ENCODE measurements around the gene SULF2. TPM values are rescaled to one million over a fixed set of nuclear protein-coding genes. Genes with fewer than 3 reads are reported as not detected.
A peak's percentile ranks its signal among the peaks of the same experiment; 100 is the strongest.

SULF2 gene
- total RNA-seq, 1 donor from 2014 or later = 32.9 TPM

DNA sequence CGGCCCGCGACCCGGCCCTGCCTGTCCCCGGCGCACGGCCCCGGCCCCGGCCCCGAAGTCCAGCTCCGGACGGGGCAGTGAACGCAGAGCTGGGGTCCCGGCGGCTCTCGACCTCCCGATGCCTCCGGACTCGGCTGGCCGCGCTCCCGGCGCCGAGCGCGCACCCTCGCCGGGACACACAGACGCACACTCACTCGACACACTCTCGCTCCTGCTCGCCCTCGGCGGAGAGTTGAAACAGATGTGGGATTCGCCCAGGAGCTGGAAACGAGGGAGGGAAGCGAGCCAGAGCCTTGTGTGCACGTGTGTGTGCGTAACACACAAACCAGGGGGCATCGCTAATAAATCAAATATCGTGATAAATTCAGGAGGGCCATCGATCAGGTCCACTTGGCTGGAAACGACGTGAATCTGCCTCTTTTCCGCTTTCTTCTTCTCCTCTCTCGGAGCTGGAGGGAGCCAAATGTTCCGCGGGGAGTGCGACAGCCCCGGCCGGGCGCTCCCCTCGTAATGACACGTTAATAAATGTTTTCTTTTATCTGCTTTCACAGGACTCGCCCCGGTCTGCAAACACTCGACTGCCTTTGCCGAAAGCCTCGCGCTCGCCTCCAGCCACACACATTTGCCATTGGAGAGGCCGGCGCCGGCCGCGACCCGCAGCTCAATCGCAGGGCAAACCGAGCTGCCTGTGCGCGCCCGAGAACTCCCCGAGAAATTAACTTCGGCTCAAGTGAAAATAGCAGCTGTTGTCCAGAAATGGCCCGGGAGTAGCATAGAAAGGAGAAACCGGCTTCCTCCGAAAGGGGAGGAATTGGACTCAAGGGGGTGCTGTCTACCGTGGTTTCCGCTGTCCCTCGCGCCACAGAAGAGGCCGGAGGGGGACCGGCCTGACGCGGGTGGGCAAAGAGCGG lies 828 bp upstream of the SULF2 start:
- Histone ChIP-seq H3K27ac (ENCODE audit: low read depth, low read length) (peak overlapping the region; percentile 64), H3K36me3 (ENCODE audit: control insufficient read depth in 3 of 3, insufficient read depth in 3 of 3, low read length in 3 of 3) (no peaks in the 10 kb centered on the region), H3K9ac (ENCODE audit: low read depth in 1 of 3, low read length in 3 of 3) (peak overlapping the region; percentile 58 to 74 (median 70)), H3K4me1 (ENCODE audit: control insufficient read depth in 3 of 3, insufficient read depth in 3 of 3, low read length in 3 of 3) (peaks cover 17 to 33% (median 22%) of the 10 kb centered on the region in 3 donors), H3K4me3 (ENCODE audit: low read length in 3 of 3) (peak overlapping the region; percentile 77 to 78 (median 78)), H3K27me3 (ENCODE audit: control insufficient read depth in 3 of 3, insufficient read depth in 3 of 3, low read length in 3 of 3) (peaks cover 28 to 38% (median 36%) of the 10 kb centered on the region in 3 donors), H3K9me3 (ENCODE audit: control insufficient read depth in 3 of 3, low read length in 3 of 3) (no peaks in the 10 kb centered on the region)

DNA sequence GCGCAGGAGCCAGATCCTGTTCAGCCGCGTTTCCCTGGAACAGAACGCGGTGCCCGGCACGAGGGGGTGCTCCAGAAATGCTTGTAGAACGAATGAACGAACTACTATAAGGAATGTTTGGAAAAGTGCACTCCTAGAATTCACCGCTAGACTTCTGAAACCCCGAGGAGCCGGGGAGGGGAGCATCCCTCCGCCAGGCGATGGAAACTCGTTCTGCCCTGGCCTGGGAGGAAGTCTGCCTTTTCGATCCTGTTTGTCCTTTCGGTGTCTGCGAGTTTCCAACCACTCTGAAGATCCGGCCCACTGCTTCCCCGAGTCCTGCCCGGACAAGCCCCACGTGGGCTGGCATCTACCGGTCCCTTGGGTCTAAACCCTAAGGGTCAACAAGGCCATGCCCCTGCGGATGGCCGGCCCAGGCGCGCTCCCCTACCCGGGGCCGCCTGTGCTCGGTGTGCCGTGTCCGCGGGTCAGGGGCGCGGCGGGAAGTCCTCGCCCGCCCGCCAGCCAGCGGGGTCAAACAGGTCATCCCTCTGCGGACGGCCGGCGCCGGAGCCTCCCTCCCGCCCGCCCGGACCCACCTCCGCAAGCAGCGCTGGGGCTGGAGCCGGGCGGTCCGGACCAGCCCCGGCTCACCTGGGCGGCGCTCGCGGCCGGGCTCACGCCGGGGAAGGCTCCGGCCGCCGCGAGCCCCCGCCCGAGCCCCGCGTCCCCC lies 526 bp downstream of the SULF2 start:
- H3K27ac ChIP-seq (ENCODE audit: low read depth, low read length) = peak overlapping the region; percentile 51

DNA sequence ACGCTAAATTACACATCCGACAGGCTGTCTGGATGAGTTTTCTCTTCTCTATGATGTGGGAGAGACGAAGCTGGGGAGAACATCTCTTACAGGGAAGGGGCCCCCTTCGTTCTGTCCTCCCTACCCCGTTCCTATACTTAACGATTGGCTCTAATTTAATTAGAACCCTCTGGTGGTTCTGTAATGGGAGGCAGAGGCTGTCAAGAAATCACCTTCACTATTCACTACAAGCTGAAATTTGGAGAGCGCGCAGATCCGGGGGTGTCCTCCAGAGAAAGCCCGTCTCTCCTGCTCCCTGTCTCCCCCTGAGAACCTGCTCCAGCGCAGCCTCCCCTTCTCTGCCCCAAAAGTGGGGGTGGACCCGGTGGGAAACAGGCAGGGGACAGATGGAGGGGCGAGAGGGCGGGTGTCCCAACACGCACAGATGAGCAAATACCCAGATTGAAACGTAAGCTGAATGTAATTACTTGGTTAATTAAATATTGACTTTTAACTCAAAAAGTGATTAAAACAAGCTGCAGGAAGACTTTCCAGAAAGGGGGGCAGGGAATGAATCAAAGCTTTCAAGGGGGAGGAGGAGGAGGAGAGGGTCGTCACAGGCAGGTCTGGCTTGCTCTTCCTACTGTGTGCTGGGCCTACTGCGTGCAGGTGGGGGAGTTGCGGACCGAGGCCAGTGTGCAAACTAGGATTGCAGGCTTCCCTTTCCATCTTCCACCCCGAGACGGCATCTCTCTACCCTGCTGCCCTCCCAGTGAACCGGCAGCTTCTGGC lies 1.3 kb downstream of the SULF2 start:
- H3K4me3 ChIP-seq (ENCODE audit: low read length in 3 of 3) = peak overlapping the region; percentile 54 to 75 (median 61)
- H3K9me3 ChIP-seq (ENCODE audit: control insufficient read depth in 3 of 3, low read length in 3 of 3) = no peaks in the 10 kb centered on the region
- peak overlapping the region in 2 of 3 donors; percentile 32 to 54 for H3K9ac ChIP-seq (ENCODE audit: low read depth in 1 of 3, low read length in 3 of 3)
- H3K4me1 ChIP-seq (ENCODE audit: control insufficient read depth in 3 of 3, insufficient read depth in 3 of 3, low read length in 3 of 3) = peaks cover 17 to 33% (median 22%) of the 10 kb centered on the region in 3 donors
- H3K27me3 ChIP-seq (ENCODE audit: control insufficient read depth in 3 of 3, insufficient read depth in 3 of 3, low read length in 3 of 3) = peaks cover 30 to 38% (median 37%) of the 10 kb centered on the region in 3 donors
- no peaks in the 10 kb centered on the region for H3K36me3 ChIP-seq (ENCODE audit: control insufficient read depth in 3 of 3, insufficient read depth in 3 of 3, low read length in 3 of 3)
- H3K27ac ChIP-seq (ENCODE audit: low read depth, low read length) = peak overlapping the region; percentile 51

More for the DNA sequence above, 526 bp downstream of the SULF2 start:
- no peaks in the 10 kb centered on the region for H3K36me3 ChIP-seq (ENCODE audit: control insufficient read depth in 3 of 3, insufficient read depth in 3 of 3, low read length in 3 of 3)
- H3K27me3 ChIP-seq (ENCODE audit: control insufficient read depth in 3 of 3, insufficient read depth in 3 of 3, low read length in 3 of 3) = peaks cover 30 to 38% (median 37%) of the 10 kb centered on the region in 3 donors
- H3K4me3 ChIP-seq (ENCODE audit: low read length in 3 of 3) = peak overlapping the region; percentile 54 to 75 (median 61)
- H3K4me1 ChIP-seq (ENCODE audit: control insufficient read depth in 3 of 3, insufficient read depth in 3 of 3, low read length in 3 of 3) = peaks cover 17 to 33% (median 22%) of the 10 kb centered on the region in 3 donors
- peak overlapping the region; percentile 20 to 54 (median 32) for H3K9ac ChIP-seq (ENCODE audit: low read depth in 1 of 3, low read length in 3 of 3)
- H3K9me3 ChIP-seq (ENCODE audit: control insufficient read depth in 3 of 3, low read length in 3 of 3) = no peaks in the 10 kb centered on the region

DNA sequence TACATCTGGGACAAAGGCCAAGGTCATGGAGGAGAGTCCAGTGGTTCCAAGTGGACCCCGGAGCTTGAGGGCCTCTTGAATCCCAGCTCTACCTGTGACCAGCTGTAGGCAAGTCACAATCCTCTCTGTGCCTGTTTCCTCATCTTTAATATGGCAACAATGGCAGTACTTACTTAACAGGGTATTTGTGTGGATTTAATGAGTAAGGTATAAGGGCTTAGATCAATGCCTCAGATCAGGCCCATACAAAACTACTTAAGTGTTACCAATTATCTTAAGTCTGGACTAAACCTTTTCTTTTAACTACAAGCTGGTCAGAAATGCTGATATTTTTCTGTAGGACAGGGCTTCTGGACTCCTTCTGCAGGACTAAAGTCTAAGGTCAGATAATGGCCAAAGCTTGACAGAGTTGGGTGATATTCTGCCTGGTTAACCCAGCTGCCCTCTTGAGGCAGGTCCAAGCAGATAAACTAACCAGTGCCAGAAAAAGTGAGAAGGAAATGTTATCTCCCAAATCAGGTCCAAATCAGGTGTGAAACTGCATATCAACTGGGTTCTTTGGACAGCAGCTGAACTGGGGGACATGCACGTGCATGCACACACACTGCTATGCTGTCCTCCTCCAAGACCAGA lies 2.2 kb downstream of the SULF2 start:
- H3K9me3 ChIP-seq (ENCODE audit: control insufficient read depth in 3 of 3, low read length in 3 of 3) = no peaks in the 10 kb centered on the region
- peaks cover 17 to 33% (median 24%) of the 10 kb centered on the region in 3 donors for H3K4me1 ChIP-seq (ENCODE audit: control insufficient read depth in 3 of 3, insufficient read depth in 3 of 3, low read length in 3 of 3)
- H3K27ac ChIP-seq (ENCODE audit: low read depth, low read length) = no peak overlapping the region
- H3K27me3 ChIP-seq (ENCODE audit: control insufficient read depth in 3 of 3, insufficient read depth in 3 of 3, low read length in 3 of 3) = peaks cover 30 to 38% (median 37%) of the 10 kb centered on the region in 3 donors
- no peaks in the 10 kb centered on the region for H3K36me3 ChIP-seq (ENCODE audit: control insufficient read depth in 3 of 3, insufficient read depth in 3 of 3, low read length in 3 of 3)
- H3K9ac ChIP-seq (ENCODE audit: low read depth in 1 of 3, low read length in 3 of 3) = no peak overlapping the region
- H3K4me3 ChIP-seq (ENCODE audit: low read length in 3 of 3) = no peak overlapping the region

DNA sequence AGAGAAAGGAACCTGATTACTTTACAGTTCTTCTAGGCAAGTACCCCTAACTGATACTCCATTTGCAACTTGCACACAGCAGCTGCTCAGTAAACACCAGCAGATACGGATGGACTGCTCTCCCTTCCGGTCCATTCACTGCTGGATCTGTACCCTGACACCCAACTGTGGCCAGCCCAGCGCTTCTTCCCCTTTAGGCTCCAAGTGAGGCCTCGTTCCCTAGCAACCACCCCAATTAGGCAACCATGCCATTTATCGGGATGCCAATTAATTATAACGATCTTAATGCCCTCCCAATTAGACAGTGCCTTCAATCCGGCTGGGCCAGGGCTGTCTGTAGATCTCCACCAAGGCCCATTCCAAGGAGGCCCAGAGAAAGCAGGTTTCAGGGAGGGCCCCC lies 3.2 kb downstream of the SULF2 start:
- peaks cover 0 to 3% (median 0%) of the 10 kb centered on the region in 3 donors for H3K9me3 ChIP-seq (ENCODE audit: control insufficient read depth in 3 of 3, low read length in 3 of 3)

DNA sequence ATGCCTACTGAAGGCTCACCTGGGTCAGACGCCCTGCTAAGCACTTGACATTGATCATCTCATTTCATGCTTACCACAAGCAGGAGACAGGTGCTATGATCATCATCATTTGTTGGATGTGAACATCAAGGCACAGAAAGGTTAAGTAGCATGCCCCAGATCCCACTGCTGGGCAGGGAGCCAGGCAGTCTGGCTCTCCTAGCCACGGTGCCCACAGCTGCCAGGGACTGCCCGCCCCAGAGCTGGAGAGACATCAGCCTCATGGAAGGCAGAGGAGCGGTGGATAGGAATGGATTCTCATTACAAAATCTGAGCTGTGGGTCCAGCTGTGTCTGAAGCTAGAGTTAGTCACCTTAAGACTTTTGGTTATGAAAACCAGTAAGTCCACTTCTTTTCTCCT lies 3.6 kb downstream of the SULF2 start:
- Histone ChIP-seq H3K4me1 (ENCODE audit: control insufficient read depth in 3 of 3, insufficient read depth in 3 of 3, low read length in 3 of 3) (peaks cover 14 to 33% (median 24%) of the 10 kb centered on the region in 3 donors), H3K9ac (ENCODE audit: low read depth in 1 of 3, low read length in 3 of 3) (no peak overlapping the region), H3K4me3 (ENCODE audit: low read length in 3 of 3) (no peak overlapping the region), H3K27ac (ENCODE audit: low read depth, low read length) (no peak overlapping the region), H3K36me3 (ENCODE audit: control insufficient read depth in 3 of 3, insufficient read depth in 3 of 3, low read length in 3 of 3) (no peaks in the 10 kb centered on the region), H3K27me3 (ENCODE audit: control insufficient read depth in 3 of 3, insufficient read depth in 3 of 3, low read length in 3 of 3) (peaks cover 30 to 38% (median 37%) of the 10 kb centered on the region in 3 donors), H3K9me3 (ENCODE audit: control insufficient read depth in 3 of 3, low read length in 3 of 3) (peaks cover 0 to 3% (median 0%) of the 10 kb centered on the region in 3 donors)

More for the DNA sequence above, 3.2 kb downstream of the SULF2 start:
- H3K4me1 ChIP-seq (ENCODE audit: control insufficient read depth in 3 of 3, insufficient read depth in 3 of 3, low read length in 3 of 3) = peaks cover 17 to 33% (median 24%) of the 10 kb centered on the region in 3 donors
- H3K27me3 ChIP-seq (ENCODE audit: control insufficient read depth in 3 of 3, insufficient read depth in 3 of 3, low read length in 3 of 3) = peaks cover 30 to 38% (median 37%) of the 10 kb centered on the region in 3 donors
- H3K36me3 ChIP-seq (ENCODE audit: control insufficient read depth in 3 of 3, insufficient read depth in 3 of 3, low read length in 3 of 3) = no peaks in the 10 kb centered on the region
- no peak overlapping the region for H3K9ac ChIP-seq (ENCODE audit: low read depth in 1 of 3, low read length in 3 of 3)
- no peak overlapping the region for H3K4me3 ChIP-seq (ENCODE audit: low read length in 3 of 3)
- H3K27ac ChIP-seq (ENCODE audit: low read depth, low read length) = no peak overlapping the region

DNA sequence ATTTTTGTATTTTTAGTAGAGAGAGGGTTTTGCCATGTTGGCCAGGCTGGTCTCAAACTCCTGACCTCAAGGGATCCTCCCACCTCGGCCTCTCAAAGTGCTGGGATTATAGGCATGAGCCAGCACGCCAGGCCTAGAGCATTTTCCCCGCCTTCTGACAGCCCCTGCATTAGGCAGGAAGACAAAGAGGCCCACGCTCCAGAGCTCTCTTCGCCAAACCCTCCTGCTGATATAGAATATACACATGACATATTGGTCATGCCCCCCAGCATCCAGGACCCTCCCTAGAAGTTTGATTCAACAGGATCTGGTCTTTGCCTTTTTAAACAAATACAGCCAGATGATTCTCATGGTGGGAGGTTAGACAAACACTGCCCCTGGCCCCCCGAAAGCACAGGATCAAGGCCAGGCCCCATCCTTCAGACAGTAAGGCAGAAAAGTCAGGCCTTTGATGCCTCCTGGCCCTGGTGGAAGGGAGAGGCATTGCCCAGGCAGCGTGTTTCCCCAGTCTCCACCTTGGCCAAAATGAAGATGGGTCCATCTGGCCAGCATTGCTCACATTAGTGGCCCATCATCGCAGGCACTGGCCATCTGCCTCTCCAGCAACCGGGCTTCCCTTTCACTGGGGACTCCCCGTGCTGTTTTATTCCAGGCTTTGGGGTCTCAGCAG lies 4.4 kb downstream of the SULF2 start:
- H3K9me3 ChIP-seq (ENCODE audit: control insufficient read depth in 3 of 3, low read length in 3 of 3) = peaks cover 0 to 3% (median 0%) of the 10 kb centered on the region in 3 donors
- H3K27ac ChIP-seq (ENCODE audit: low read depth, low read length) = no peak overlapping the region
- H3K4me1 ChIP-seq (ENCODE audit: control insufficient read depth in 3 of 3, insufficient read depth in 3 of 3, low read length in 3 of 3) = peaks cover 10 to 29% (median 20%) of the 10 kb centered on the region in 3 donors
- peaks cover 30 to 38% (median 37%) of the 10 kb centered on the region in 3 donors for H3K27me3 ChIP-seq (ENCODE audit: control insufficient read depth in 3 of 3, insufficient read depth in 3 of 3, low read length in 3 of 3)
- H3K9ac ChIP-seq (ENCODE audit: low read depth in 1 of 3, low read length in 3 of 3) = no peak overlapping the region
- H3K4me3 ChIP-seq (ENCODE audit: low read length in 3 of 3) = no peak overlapping the region
- H3K36me3 ChIP-seq (ENCODE audit: control insufficient read depth in 3 of 3, insufficient read depth in 3 of 3, low read length in 3 of 3) = no peaks in the 10 kb centered on the region

DNA sequence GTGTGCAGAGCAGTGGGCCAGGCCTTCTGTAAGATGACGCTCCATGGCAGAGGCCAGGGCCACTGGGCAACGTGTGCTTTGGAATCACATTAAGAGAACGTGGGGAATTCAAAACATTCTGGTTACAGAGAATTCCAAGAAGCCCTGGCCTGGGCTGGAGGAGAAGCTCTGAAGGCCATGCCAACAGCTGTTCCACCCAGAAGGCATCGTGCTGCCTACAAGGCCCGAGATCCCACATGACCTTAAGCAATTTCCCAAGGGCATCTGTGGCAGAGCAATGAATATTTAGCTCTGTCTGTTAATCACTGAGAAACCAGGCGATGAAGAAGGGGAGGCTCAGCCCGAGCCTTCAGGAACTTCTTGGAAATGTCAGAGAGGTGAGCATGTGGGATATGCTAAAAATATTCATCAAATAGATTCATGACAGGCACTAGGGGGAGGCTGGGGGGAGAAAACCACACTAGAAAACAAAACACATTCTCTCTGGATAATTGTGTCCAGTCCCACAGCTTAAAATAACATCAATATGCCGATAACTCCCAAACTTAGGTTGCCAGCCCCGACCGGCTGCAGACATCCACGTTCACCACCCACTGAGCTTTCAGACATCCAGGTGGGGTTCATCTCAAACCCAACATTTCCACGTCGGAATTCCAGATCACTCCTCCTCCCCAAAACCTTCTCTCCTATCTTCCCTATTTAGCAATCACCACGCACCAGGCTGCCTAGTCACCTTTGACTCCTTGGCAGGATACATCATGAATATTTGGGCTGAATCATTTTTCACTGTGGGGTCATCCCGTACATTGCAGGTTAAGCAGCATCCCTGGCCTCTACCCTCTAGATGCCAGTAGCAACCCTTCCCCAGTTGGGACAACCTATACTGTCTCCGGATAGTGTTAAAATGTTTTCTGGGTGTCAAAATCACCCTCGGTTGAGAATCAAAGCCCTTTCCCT lies 6.6 kb downstream of the SULF2 start:
- Histone ChIP-seq H3K36me3 (ENCODE audit: control insufficient read depth in 3 of 3, insufficient read depth in 3 of 3, low read length in 3 of 3) (no peaks in the 10 kb centered on the region), H3K9ac (ENCODE audit: low read depth in 1 of 3, low read length in 3 of 3) (no peak overlapping the region), H3K9me3 (ENCODE audit: control insufficient read depth in 3 of 3, low read length in 3 of 3) (peaks cover 0 to 7% (median 5%) of the 10 kb centered on the region in 3 donors), H3K4me1 (ENCODE audit: control insufficient read depth in 3 of 3, insufficient read depth in 3 of 3, low read length in 3 of 3) (peaks cover 3 to 20% (median 14%) of the 10 kb centered on the region in 3 donors), H3K27ac (ENCODE audit: low read depth, low read length) (no peak overlapping the region), H3K27me3 (ENCODE audit: control insufficient read depth in 3 of 3, insufficient read depth in 3 of 3, low read length in 3 of 3) (peaks cover 19 to 30% (median 27%) of the 10 kb centered on the region in 3 donors), H3K4me3 (ENCODE audit: low read length in 3 of 3) (no peak overlapping the region)

All from skeletal muscle tissue (tissue), 4 donors.